ENCODE measurements around the gene TBX1. TPM values are rescaled to one million over a fixed set of nuclear protein-coding genes. Genes with fewer than 3 reads are reported as not detected.

TBX1 gene
- total and polyA plus RNA-seq, 2 of the 8 experiments (the other 6 are each of a cell fraction or from before 2014, with no cell fraction given), result 0.28 TPM; not detected in 1

- TF ChIP-seq PHF8 (conservative IDR thresholded peaks at IDR 0.05; ENCODE audit: low read depth, low read length), result no peak
- TF ChIP-seq CBX8 (IDR thresholded peaks at IDR 0.05; ENCODE audit: borderline replicate concordance, low read depth, low read length), result no peak
- no peak for TF ChIP-seq NRF1 (IDR thresholded peaks at IDR 0.05; ENCODE audit: low read depth, low read length)
- no peak for TF ChIP-seq SP1 (IDR thresholded peaks at IDR 0.05; ENCODE audit: low read depth, low read length)
- no peak for TF ChIP-seq NANOG (IDR thresholded peaks at IDR 0.05; ENCODE audit: insufficient read depth, low read depth, low read length, poor library complexity, severe bottlenecking)
Observed at GRCh38 chr22:19734163-19734562, 26.4 kb upstream of the TBX1 start (continued).
